A549 (cell line): ENCODE data around the gene CNTNAP2. TPM values are rescaled to one million over a fixed set of nuclear protein-coding genes. Genes with fewer than 3 reads are reported as not detected.

Experiments used
- ATAC-seq, 2 experiments: fragments of 200-7000 bp in 1 of 2; fragments of >200 bp in 1 of 2; cut with Nextera tagmentation in 1 of 2; cut with Tn5 transposase in 1 of 2; 3 replicates each; pipeline versions ENCODE4 v1.8.0 to v1.9.1; 2018 to 2020; ENCODE audit warnings: mild to moderate bottlenecking in 1 of 2, moderate library complexity in 1 of 2
- CTCF ChIA-PET: fragments of 300-600 bp; sonication (Branson Sonifier 250); formaldehyde crosslinking; extraction: SDS; loops from one replicate; lab custom pipeline; 2021; ENCODE audit warnings: antibody characterized with exemption, inconsistent platforms; lab: Yijun Ruan, JAX
- POLR2A ChIA-PET: fragments of 350-600 bp; formaldehyde crosslinking; extraction: SDS; loops from one replicate; lab custom pipeline; 2021; ENCODE audit warnings: antibody characterized with exemption, inconsistent platforms; lab: Yijun Ruan, JAX
- DNase-seq, 2 experiments: peaks; one replicate each; pipeline versions ENCODE4 v3.0.0 to v3.0.0-alpha.2; 2011 to 2016; ENCODE audit warnings: low read depth in 1 of 2, low spot score in 1 of 2
- FAIRE-seq: peaks from 2 replicates; lab custom pipeline; 2011; peaks lifted over from hg19 to GRCh38; lab: Jason Lieb, UNC
- H3K27ac ChIP-seq, 2 experiments: fragments of >200 bp; sonication (Bioruptor Twin); formaldehyde crosslinking; 3 replicates each; pipeline ENCODE4 v1.5.1; 2016 to 2017
- H3K4me1 ChIP-seq: fragments of >200 bp; sonication (Bioruptor Twin); formaldehyde crosslinking; 3 replicates; pipeline ENCODE4 v1.6.1; 2016
- H3K4me2 ChIP-seq: fragments of >200 bp; sonication (Bioruptor Twin); formaldehyde crosslinking; 3 replicates; pipeline ENCODE4 v1.6.1; 2016
- H3K4me3 ChIP-seq: fragments of >200 bp; sonication (Bioruptor Twin); formaldehyde crosslinking; 3 replicates; pipeline ENCODE4 v1.5.1; 2016
- H3K9me3 ChIP-seq: fragments of >200 bp; sonication (Bioruptor Twin); formaldehyde crosslinking; 3 replicates; pipeline ENCODE4 v1.6.1; 2016
- BHLHE40 ChIP-seq: IDR thresholded peaks from 2 replicates; pipeline ENCODE4 v1.6.1; 2012; ENCODE audit warnings: low read depth, low read length, inconsistent platforms
- CBX2 ChIP-seq: fragments of 200-600 bp; sonication (generic); IDR thresholded peaks from 2 replicates; pipeline ENCODE4 v1.6.1; 2016; ENCODE audit warnings: low read depth, mild to moderate bottlenecking, borderline replicate concordance
- CBX8 ChIP-seq: fragments of 200-600 bp; sonication (generic); IDR thresholded peaks from 2 replicates; pipeline ENCODE4 v1.6.1; 2016
- CEBPB ChIP-seq, 2 experiments: fragments of >200 bp in 1 of 2; sonication (Bioruptor Twin) in 1 of 2; formaldehyde crosslinking in 1 of 2; IDR thresholded peaks; 2 replicates each; pipeline ENCODE4 v1.6.1; 2012 to 2016
- CHD2 ChIP-seq: fragments of 150-350 bp; IDR thresholded peaks from 2 replicates; pipeline ENCODE4 v1.6.1; 2014; ENCODE audit warnings: low read length; ENCODE audit not compliant: partially characterized antibody
- CHD4 ChIP-seq: fragments of 200-600 bp; sonication (generic); IDR thresholded peaks from 2 replicates; pipeline ENCODE4 v1.6.1; 2016; ENCODE audit warnings: antibody characterized with exemption, mild to moderate bottlenecking, borderline replicate concordance
- EHF ChIP-seq: fragments of 250-450 bp; sonication (Bioruptor Pico); IDR thresholded peaks from 2 replicates; pipeline ENCODE4 v1.5.0; 2020; ENCODE audit warnings: mild to moderate bottlenecking
- ESRRA ChIP-seq: fragments of 150-350 bp; IDR thresholded peaks from 2 replicates; pipeline ENCODE4 v1.6.1; 2014; ENCODE audit warnings: mild to moderate bottlenecking, low read length, borderline replicate concordance
- FOSB ChIP-seq: fragments of 250-450 bp; sonication (Bioruptor Pico); IDR thresholded peaks from 2 replicates; pipeline ENCODE4 v1.5.0; 2020; ENCODE audit warnings: mild to moderate bottlenecking, moderate library complexity
- FOXS1 ChIP-seq: fragments of 250-450 bp; sonication (Bioruptor Pico); IDR thresholded peaks from 2 replicates; pipeline ENCODE4 v1.5.0; 2020; ENCODE audit warnings: mild to moderate bottlenecking, moderate library complexity
- HEYL ChIP-seq: fragments of 250-450 bp; sonication (Bioruptor Pico); IDR thresholded peaks from 2 replicates; pipeline ENCODE4 v1.8.0; 2021; ENCODE audit warnings: mild to moderate bottlenecking, moderate library complexity
- HOXA7 ChIP-seq: fragments of 250-450 bp; sonication (Bioruptor Pico); IDR thresholded peaks from 2 replicates; pipeline ENCODE4 v1.5.0; 2020; ENCODE audit warnings: mild to moderate bottlenecking, moderate library complexity
- HOXB13 ChIP-seq: fragments of 250-450 bp; sonication (Bioruptor Pico); IDR thresholded peaks from 2 replicates; pipeline ENCODE4 v1.5.0; 2020; ENCODE audit warnings: low read depth, mild to moderate bottlenecking, moderate library complexity
- JUN ChIP-seq, 2 experiments: fragments of >200 bp; sonication (Bioruptor Twin); formaldehyde crosslinking; IDR thresholded peaks; 2 replicates in 1 of 2; 3 replicates in 1 of 2; pipeline ENCODE4 v1.6.1; 2016 to 2017
- JUNB ChIP-seq: fragments of >200 bp; sonication (Bioruptor Twin); formaldehyde crosslinking; IDR thresholded peaks from 2 replicates; pipeline ENCODE4 v1.6.1; 2016
- KDM1A ChIP-seq: fragments of 200-600 bp; sonication (generic); IDR thresholded peaks from 2 replicates; pipeline ENCODE4 v1.6.1; 2016; ENCODE audit warnings: low read depth, mild to moderate bottlenecking
- KDM5A ChIP-seq: fragments of 200-600 bp; sonication (generic); IDR thresholded peaks from 2 replicates; pipeline ENCODE4 v1.6.1; 2016; ENCODE audit warnings: antibody characterized with exemption, mild to moderate bottlenecking
- MAFK ChIP-seq: fragments of 450-650 bp; IDR thresholded peaks from 2 replicates; pipeline ENCODE4 v1.6.1; 2014; ENCODE audit not compliant: partially characterized antibody
- MAZ ChIP-seq: fragments of 150-350 bp; IDR thresholded peaks from 2 replicates; pipeline ENCODE4 v1.6.1; 2014; ENCODE audit warnings: antibody characterized with exemption, low read depth, low read length, borderline replicate concordance
- NPAS2 ChIP-seq: fragments of 250-450 bp; sonication (Bioruptor Pico); IDR thresholded peaks from 2 replicates; pipeline ENCODE4 v1.8.0; 2022; ENCODE audit warnings: mild to moderate bottlenecking, moderate library complexity, borderline replicate concordance
- PHF8 ChIP-seq: fragments of 200-600 bp; sonication (generic); IDR thresholded peaks from 2 replicates; pipeline ENCODE4 v1.6.1; 2016; ENCODE audit warnings: low read depth, mild to moderate bottlenecking, antibody characterized with exemption, moderate library complexity, borderline replicate concordance
- RNF2 ChIP-seq: fragments of 200-600 bp; sonication (generic); IDR thresholded peaks from 2 replicates; pipeline ENCODE4 v1.6.1; 2016; ENCODE audit warnings: low read depth, mild to moderate bottlenecking, antibody characterized with exemption, moderate library complexity, borderline replicate concordance
- SREBF2 ChIP-seq: fragments of 450-650 bp; IDR thresholded peaks from 2 replicates; pipeline ENCODE4 v1.6.1; 2014; ENCODE audit warnings: mild to moderate bottlenecking, moderate library complexity
- TP53 ChIP-seq: fragments of 250-450 bp; sonication (Bioruptor Pico); IDR thresholded peaks from 2 replicates; pipeline ENCODE4 v1.5.0; 2021; ENCODE audit warnings: mild to moderate bottlenecking, moderate library complexity
- USF2 ChIP-seq: fragments of 450-650 bp; IDR thresholded peaks from 2 replicates; pipeline ENCODE4 v1.6.1; 2014; ENCODE audit warnings: antibody characterized with exemption
- ZC3H11A ChIP-seq: fragments of 450-650 bp; IDR thresholded peaks from 2 replicates; pipeline ENCODE4 v1.6.1; 2014; ENCODE audit warnings: antibody characterized with exemption, mild to moderate bottlenecking
- ZFP36 ChIP-seq: fragments of 450-650 bp; IDR thresholded peaks from 2 replicates; pipeline ENCODE4 v1.6.1; 2014; ENCODE audit warnings: borderline replicate concordance; ENCODE audit not compliant: partially characterized antibody
- ZNF302 ChIP-seq: fragments of 250-450 bp; sonication (Bioruptor Pico); IDR thresholded peaks from 2 replicates; pipeline ENCODE4 v1.9.0; 2021; ENCODE audit warnings: inconsistent platforms, mild to moderate bottlenecking, moderate library complexity
- ZSCAN20 ChIP-seq: fragments of 250-450 bp; sonication (Bioruptor Pico); IDR thresholded peaks from 2 replicates; pipeline ENCODE4 v1.8.0; 2022; ENCODE audit warnings: mild to moderate bottlenecking, moderate library complexity
- WGBS: methylation state at CpG from one replicate; pipeline ENCODE4 v1.1.6; 2017; ENCODE audit errors: missing lambda C conversion rate; 5-methylcytosine and 5-hydroxymethylcytosine counted together
- polyA plus RNA-seq, 4 experiments: library from polyadenylated mRNA; depleted of rRNA in 3 of 4; stranded (reverse); fragments of >200 nt; fragmentation: RNase III in 1 of 4; extraction: RNeasy Plus Mini Kit Qiagen cat#74134 plus additional on column Dnase treatment in 1 of 4; gene quantifications; 2 replicates in 3 of 4; 3 replicates in 1 of 4; pipeline ENCODE4 v1.2.3, GENCODE V29; 2011 to 2017

CNTNAP2 gene
- polyA plus RNA-seq, 2 of the 4 experiments (the other 2 are of a cell fraction), result 0.05 to 0.13 TPM

- TF ChIP-seq FOSB (CRISPR knock-in tag) (no peak), HEYL (CRISPR knock-in tag) (no peak)
Observed at GRCh38 chr7:147151661-147152060, 1035.1 kb downstream of the CNTNAP2 start (continued).

GRCh38 chr7:147153571-147153970 lies 1037.0 kb downstream of the CNTNAP2 start:
- TF ChIP-seq KDM1A, result no peak
- TF ChIP-seq CBX2, result no peak
- TF ChIP-seq CEBPB (IDR thresholded peaks at IDR 0.05), result no peak
- no peak for TF ChIP-seq FOXS1 (CRISPR knock-in tag)
- TF ChIP-seq HOXA7 (CRISPR knock-in tag), result no peak
- no peak for TF ChIP-seq USF2
- no peak for TF ChIP-seq RNF2
- TF ChIP-seq CHD2, result no peak
- WGBS, result 22% methylated on average over 3 of the region's 3 CpGs
- Histone ChIP-seq H3K27ac (no peak overlapping the region), H3K4me1 (no peaks in the 10 kb centered on the region), H3K9me3 (no peaks in the 10 kb centered on the region), H3K4me2 (no peak overlapping the region), H3K4me3 (no peak overlapping the region)
- POLR2A ChIA-PET, result no interaction called here
- FAIRE-seq (no peak), ATAC-seq (no peak), DNase-seq (no peak)
- CTCF ChIA-PET, result no interaction called here

GRCh38 chr7:147161405-147161804 lies 1044.8 kb downstream of the CNTNAP2 start:
- TF ChIP-seq CBX8, result no peak
- no peak for TF ChIP-seq CHD4
- TF ChIP-seq SREBF2, result no peak
- TF ChIP-seq MAFK, result peak; percentile 91
- TF ChIP-seq NPAS2 (CRISPR knock-in tag), result no peak
- TF ChIP-seq ZC3H11A, result no peak
- no peak for TF ChIP-seq HOXB13 (CRISPR knock-in tag)
- TF ChIP-seq TP53 (CRISPR knock-in tag), result no peak
- TF ChIP-seq ZSCAN20 (CRISPR knock-in tag), result no peak
- TF ChIP-seq, all 56 proteins: peak for 1
- CTCF ChIA-PET, result no interaction called here

GRCh38 chr7:147170341-147171012 lies 1053.9 kb downstream of the CNTNAP2 start:
- H3K4me2 ChIP-seq, result no peak overlapping the region
- TF ChIP-seq KDM5A, result no peak
- TF ChIP-seq USF2, result no peak
- no peak for TF ChIP-seq ZC3H11A
- no peak for TF ChIP-seq CEBPB (IDR thresholded peaks at IDR 0.05)
- TF ChIP-seq ZFP36, result no peak
- no peak for TF ChIP-seq JUNB
- TF ChIP-seq ESRRA, result no peak
- TF ChIP-seq HEYL (CRISPR knock-in tag), result no peak
- TF ChIP-seq HOXB13 (CRISPR knock-in tag), result no peak
- no peak for TF ChIP-seq MAZ
- no peak for TF ChIP-seq ZNF302 (CRISPR knock-in tag)
- TF ChIP-seq EHF, result no peak
- TF ChIP-seq JUN (IDR thresholded peaks at IDR 0.05), result no peak
- no peak for TF ChIP-seq PHF8
- no peak for TF ChIP-seq BHLHE40
- FAIRE-seq (no peak), DNase-seq (no peak), ATAC-seq (peak in 1 of 2 experiments; percentile 34; a peak in 1 of 6 replicates)
- CTCF ChIA-PET, result no interaction called here
- 32% methylated on average over 10 of the region's 14 CpGs for WGBS
- H3K9me3 ChIP-seq, result no peaks in the 10 kb centered on the region
- POLR2A ChIA-PET, result no interaction called here
- no peak overlapping the region for H3K27ac ChIP-seq
- H3K4me3 ChIP-seq, result no peak overlapping the region
- H3K4me1 ChIP-seq, result no peaks in the 10 kb centered on the region

More at GRCh38 chr7:147161405-147161804, 1044.8 kb downstream of the CNTNAP2 start:
- Histone ChIP-seq H3K9me3 (no peaks in the 10 kb centered on the region), H3K27ac (no peak overlapping the region), H3K4me3 (no peak overlapping the region), H3K4me2 (no peak overlapping the region), H3K4me1 (no peaks in the 10 kb centered on the region)
- POLR2A ChIA-PET, result no interaction called here
- WGBS, result 47% methylated on average over 1 of the region's 1 CpG
- DNase-seq (no peak), ATAC-seq (no peak), FAIRE-seq (no peak)
